Left forelimb (tissue), 1 donor: Measurements from ENCODE around the gene UVSSA.
A peak's percentile ranks its signal among the peaks of the same experiment; 100 is the strongest.

Source experiments
- DNase-seq: peaks from one replicate; pipeline ENCODE4 v3.0.0-alpha.2; 2018; ENCODE audit warnings: low spot score

UVSSA gene

DNA sequence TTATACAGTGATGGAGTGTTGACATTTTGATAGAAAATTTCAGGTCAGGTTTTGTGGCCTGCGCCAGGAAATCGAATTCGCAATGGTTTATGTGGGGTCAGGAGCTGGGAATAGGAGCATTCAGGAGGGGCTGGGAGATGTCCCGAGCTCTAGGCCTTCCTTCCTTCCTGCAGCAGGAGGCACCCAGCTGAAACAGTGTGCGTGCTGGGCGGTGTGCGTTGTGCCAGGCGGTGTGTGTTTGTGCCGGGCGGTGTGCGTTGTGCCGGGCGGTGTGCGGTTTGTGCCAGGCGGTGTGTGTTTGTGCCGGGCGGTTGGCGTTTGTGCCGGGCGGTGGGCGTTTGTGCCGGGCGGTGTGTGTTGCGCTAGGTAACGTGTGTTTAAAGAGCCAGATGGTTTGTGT, 1.7 kb downstream of the UVSSA start:
- no peak for DNase-seq

DNA sequence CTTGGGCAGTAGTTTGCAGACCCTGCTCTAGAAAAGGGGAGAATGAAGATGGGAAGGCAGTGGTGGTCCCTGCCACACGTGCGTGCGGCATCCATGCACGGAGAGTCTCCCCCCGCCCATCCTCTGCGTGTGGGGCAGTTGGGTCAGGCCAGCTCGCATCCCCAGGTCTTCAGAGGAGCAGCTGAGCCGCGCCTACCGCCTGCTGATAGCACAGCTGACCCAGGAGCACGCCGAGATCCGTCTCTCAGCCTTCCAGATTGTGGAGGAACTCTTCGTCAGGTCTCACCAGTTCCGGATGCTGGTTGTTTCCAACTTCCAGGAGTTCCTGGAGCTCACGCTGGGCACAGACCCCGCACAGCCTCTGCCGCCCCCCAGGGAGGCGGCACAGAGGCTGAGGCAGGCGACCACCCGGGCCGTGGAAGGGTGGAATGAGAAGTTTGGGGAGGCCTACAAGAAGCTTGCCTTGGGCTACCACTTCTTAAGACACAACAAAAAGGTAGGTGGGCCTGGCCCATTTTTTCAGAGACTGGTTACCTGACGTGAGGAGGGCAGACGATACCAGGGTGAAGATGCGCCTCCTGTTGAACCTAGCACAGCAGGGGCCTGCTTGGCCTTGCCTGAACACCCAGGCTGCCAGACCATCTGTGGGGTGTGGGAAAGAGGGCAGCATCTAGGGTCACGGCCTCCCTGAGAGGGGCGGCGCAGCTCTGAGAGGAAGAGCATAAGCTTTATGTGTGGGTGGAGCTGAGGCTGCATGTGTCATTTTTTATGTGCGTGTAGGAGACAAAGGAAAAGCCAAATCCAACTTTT, 2.6 kb downstream of the UVSSA start:
- DNase-seq, result no peak

DNA sequence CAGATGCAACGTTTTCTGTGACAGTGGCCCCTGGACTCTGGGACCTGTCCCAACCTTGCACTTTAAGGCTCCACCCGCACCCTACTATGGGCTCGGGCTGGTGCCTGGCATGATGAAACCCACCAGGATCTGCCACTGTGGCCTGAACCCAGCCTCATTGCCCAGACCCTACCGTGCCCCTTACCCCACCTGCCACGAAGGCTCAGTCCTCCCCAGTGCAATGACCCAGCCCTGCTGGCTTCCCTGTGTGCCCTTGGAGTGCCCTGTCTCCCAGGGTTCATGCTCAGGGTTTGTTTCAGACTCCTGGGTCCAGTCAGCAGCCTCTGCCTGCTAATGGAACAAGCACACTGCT, 3.1 kb downstream of the UVSSA start:
- DNase-seq, result no peak

DNA sequence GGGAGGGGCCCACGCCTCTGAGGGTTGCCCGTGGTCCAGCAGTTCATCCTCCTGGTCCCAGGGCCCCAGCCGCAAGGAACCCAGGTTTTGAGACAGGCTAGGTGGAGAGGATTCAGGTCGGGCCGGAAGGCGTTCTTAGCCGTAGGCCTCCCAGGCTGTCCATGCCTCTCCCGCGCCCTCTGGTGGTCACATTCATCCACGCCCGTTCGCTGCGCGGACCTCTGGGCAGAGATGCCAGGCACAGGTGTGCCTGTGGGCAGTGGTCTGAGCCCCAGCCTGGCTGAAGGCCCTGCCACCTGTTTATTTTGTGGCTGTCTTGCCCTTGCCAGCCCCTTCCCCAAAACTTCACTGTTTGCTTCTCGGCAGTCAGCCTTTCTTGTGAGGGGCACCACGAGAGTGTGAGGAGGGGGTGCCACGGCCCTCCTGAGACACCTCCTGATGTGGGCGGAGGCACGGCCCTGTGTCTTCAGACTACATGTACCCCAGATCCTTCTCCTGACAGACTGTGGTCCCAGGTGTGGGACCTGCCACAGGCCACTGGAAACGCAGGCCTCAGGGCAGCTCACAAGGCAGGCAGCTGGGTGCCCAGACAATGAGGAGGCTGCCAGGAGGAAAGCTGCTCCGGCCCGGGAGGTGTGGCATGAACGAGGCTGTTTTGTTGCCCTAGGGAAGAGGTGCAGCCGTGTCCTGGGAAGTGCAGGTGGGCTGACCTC, 5.0 kb downstream of the UVSSA start:
- DNase-seq, result peak; percentile 87

DNA sequence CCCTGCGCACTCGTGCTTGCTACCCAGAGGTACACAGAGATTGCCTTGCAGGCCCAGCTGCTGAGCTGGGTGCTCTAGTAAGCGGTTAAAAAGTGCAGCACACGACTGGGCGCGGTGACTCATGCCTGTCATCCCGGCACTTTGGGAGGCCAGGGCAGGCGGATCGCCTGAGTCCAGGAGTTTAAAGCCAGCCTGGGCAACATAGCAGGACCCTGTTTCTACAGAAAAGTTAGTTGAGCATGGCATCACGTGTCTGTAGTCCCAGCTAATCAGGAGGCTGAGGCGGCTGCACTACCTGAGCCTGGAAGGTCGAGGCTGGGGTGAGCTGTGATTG, 5.5 kb downstream of the UVSSA start:
- DNase-seq, result no peak

DNA sequence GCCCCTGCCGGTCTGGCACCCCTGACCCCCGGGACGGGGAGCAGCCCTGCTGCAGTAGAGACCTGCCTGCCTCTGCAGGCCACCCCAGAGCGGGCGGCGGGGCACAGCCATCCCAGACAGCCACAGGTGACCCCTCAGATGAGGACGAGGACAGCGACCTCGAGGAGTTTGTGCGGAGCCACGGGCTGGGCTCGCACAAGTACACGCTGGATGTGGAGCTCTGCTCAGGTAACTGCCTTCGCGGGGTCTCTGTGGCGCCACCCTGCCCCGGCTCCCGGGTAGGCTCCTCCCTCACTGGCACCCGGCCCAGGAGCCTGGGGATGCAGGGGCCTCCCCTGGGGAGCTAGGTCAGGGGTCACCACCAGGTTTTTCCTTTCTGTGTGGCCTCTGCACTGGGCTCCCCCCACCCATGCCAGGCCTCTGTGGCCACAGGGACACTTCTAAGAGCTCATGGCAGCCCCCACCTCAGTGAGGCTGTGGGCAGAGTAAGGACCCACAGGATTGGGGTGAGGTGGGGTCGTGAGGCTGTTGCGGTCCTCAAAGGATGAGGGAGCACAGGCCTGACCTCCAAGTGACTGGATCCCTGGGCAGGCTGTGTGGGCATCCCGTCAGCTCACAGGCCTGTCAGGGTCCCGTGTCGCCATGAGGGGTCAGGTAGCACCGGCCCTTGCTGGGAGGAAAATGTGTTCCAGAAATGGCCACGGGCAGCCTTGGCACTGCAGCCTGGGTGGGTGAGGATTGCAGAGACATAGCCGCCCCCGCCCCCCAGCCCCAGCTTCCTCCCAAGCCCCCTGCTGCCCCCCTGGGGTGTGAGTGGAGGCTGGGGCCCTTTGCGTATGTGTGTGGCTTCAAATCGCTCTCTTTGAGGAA, 6.4 kb downstream of the UVSSA start:
- no peak for DNase-seq

DNA sequence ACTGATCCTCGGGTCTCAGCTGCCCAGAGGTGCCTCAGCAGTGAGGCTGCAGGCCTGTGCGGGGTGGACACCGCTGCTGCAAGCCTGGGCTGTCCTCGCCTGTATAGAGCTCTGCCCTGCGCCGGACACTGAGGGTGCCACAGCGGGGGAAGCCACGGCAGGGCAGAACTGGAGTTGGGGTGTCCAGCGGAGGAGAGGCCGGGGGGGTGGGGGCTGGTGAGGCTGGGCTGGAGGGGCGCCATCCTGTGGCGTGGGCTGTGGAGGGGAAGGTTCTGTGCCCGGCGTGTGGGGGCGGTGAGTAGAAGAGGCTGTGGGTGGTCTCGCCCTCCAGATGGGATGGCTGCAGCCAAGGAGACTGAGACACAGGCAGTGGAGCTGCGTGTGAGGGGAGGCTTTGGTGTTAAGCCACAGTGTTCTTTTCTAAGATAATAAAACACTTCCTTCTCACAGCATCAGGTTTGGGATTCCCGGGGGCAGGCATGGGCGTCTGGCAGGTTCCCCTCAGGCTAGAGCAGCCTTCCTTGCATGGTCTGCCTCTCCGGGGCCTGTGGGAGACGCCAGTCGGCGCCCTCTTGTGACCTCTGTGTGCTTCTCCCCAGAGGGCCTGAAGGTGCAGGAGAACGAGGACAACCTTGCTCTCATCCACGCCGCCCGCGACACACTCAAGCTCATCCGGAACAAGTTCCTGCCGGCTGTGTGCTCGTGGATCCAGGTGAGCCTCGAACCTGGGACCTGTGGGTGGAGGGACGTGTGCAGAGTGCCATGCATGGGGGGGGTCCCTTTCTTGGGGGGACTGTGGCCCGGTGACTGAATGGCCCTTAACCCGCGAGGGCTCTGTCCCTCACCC, 7.4 kb downstream of the UVSSA start:
- no peak for DNase-seq

DNA sequence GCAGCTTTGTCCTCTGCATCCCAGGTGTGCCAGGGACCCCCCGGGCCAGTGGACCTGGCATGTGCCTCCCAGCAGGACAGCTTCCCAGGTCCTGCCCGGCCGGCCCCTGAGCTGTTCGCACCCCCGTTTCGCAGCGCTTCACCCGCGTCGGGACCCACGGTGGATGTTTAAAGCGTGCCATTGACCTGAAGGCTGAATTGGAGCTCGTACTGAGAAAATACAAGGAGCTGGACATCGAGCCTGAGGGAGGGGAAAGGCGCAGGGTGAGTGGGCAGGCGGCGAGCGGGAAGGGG, 7.9 kb downstream of the UVSSA start:
- DNase-seq, result no peak

DNA sequence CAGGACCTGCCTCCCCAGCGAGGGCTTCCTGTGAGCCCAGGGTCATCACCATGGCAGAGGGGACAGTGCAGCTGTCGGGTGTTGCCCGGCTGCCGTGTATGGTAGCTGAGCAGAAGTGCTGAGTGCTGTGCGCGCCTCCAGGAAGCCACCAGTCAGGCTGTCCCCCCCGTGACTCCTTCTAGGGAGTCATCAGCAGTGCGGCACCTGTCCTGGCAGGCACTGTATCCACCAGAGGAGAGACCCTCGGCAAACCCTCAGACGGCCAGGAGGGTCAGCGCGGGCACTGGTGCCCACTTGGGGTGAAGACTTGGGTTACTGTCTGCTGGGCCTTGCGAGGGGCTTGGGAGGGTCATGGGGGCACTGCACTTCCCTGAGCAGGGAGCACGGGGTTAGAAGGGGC, 8.4 kb downstream of the UVSSA start:
- DNase-seq, result no peak

DNA sequence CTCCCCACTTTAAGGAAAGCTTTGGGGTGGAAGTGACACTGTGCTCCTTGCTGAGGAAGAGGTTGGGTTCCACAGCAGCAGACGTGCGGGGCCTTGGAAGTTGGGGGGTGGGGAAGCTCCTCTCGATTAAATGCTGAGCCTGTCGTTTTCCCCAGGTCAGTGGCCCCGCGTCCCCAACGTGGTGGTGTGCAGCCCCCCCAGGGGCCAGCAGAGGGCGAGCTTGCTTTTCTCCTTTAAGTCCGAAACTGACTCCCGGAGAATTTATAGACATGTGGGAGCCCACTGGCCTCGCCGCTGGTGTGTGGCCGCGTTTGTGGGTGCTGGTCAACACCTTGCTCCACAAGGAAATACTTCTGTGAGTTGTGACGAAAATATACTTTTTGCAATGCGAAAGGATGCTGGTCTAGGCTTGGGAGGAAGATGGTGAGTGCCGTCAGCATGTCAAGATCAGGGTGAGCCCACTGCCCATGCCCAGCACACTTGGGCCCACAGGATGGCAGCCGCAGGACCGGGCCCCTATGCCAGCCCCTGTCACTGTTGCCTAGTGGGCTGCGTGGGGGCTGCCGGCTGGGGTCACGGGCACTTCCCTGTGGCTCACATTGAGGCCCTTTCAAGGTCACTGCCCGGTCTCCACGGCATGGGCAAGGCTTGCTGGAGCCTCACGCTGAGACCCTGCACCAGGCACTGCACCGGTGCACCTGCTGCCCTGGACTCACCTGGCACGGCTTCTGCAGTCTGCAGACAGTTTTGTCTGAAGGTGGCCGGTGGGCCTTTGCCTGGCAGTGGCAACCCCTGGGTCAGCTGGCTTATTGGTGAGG, 9.4 kb downstream of the UVSSA start:
- no peak for DNase-seq

DNA sequence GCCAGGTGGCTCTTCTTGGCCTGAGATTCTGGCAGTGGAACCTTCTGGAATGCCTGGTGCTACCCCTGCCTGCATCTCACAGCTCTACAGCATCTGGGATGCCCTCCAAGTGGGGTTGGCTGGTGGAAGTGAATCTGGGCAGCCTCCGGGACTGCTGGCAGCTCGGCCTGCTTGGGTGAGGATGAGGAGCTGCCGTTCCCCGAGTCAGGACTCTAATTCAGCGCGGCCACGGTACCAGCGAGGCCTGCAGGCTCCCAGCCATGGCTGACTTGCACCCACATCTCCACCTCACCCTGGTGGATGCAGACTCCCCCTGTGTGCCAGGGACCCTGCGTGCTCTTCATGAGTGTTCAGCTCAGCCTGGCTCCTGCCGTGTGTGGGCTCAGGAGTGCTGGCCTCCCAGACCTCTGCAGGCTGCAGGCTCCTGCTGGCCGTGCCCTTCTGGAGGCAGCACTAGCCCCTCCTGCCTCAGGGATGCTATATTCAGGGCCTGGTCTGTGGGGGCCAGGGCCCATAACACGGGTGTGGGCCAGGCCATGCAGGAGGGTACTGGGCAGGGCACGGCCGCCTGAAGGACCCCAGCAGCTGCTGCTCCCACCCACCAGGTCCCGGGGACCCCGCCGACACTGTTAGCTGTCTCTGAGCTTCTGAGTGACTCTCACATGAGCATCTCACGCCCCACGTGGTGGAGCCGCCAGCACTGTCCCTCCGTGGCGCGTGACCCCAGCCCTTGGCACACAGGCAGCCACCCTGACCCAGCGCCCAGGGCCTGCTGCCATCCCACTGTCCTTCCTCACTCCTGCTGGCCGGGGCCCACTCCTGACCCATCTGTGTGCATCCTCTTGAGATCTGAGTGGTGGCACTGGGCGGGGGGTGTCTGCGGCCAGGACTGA, 10.6 kb downstream of the UVSSA start:
- no peak for DNase-seq

DNA sequence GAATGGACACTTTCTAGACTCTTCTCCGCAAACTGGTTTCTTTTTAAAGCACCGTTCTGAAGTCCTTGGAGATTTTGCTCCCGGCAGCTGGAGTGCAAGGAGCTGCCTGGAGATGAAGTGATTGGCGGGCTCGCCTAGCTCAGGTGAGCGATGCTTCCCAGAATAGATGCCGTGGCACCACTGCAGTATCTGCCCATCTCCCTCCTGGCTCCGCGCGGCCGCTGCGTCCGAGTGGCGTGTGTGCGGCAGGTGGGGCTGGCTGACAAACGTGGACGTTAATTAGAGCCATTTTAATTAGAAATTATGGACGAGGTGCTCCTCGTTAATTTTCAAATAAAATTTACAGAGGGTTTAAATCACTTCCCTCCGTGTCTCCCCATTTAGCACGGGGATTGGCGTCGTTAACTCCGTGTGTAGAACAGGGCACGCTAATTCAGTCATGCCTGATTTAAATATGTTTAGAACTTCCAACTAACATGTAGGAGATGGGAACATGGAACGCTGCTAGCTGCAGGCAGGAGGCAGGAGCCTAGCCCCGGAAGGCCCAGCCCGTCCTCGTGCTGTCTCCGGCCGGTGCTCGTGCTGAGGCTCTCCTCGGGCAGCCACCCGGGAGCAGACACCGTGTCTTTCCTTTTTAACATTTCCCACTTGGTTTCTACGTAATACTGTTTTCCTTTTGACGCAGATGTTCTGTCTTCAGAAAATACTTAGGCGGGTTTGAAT, 11.6 kb downstream of the UVSSA start:
- DNase-seq, result no peak

DNA sequence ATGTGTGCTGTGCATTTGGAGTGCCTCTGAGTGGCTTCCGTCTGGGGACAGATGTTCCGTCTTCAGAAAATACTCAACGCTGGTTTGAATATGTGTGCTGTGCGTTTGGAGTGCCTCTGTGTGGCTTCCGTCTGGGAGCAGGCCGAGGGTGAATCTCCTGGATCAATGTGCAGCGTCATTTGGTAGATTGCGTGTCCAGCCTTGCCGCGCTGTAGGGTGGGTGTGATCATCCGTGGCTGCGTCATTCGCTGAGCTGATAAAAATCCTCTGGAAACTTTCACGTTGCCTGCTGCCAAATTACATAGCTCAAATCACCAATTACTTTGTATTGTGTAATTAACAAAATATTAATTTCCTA, 12.1 kb downstream of the UVSSA start:
- no peak for DNase-seq

DNA sequence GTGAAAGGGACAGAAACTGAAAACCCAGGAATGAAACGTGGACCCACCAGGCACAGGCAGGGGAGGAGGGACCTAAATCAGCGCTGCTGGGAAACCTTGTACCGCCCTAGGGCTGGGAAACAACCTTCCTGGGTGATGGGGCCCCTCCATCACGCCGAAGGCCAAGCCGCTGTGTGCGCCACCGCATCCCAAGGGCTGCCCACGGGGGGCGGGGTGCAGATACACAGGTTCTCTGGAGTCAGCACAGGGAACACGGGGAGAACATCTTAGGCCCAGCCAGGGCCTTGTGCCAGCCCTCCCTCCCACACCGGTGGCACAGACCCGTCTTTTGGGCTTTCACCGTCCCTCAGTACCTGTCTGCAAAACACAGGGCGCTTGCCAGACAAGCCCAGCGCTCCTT, 13.0 kb downstream of the UVSSA start:
- no peak for DNase-seq

DNA sequence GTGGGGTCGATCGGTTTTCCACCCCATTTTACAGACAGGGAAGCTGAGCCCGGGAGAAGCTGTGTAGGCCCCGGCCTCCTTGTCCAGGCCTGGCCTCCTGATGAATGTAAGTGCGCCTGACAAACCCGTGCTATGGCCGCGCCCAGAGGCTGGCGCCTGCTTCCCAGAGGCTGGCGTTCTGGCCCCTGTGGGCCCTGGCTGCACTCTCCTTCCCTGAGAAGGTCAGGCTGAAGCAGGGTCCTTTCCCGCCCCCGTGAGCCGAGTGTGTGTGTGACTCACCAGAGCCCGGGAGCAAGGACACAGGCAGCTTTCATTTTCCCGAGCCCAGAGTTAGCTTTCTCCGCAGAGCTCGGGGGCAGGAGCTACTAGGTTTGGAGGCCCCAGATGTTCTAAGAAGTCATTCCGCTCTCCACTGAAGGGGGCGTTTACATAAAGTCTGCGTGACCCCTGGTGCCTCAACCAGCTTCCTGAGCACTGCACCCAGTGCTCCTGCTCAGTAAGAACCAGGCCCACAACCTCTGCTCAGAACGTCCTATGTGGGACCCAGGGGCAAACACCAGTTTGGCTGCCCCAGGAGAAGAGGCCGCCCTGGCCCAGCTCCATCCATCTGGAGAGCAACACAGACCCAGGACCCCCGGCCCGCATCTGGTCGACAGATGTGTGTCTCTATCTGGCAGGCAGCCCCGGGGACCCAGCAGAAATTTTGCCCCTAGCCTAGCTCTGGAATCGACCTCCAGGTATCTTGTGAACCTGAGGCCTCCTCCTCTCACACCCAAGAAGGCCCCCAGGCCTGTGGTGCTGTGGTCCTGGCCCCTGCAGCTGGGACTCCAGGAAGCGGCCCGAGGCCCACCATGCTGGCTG, 13.6 kb downstream of the UVSSA start:
- no peak for DNase-seq

DNA sequence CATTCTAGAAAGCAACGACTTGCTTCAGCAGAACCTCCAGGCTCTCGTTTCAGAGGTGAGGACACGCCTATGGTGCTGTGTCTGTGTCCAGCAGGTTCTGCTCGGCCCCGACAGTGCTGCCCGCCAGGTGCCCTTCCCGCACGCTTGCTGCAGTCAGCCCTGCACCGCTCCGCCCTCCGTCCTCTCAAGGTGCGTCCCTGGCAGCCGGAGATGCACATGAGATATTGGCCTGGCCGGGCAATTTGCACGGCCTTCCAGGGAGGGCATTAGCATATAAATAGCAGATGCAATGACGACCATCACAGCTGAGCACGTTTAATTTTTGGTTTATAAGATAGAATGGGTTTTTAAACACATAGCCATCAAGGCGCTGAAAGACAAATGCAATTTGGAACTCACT, 14.4 kb downstream of the UVSSA start:
- no peak for DNase-seq

DNA sequence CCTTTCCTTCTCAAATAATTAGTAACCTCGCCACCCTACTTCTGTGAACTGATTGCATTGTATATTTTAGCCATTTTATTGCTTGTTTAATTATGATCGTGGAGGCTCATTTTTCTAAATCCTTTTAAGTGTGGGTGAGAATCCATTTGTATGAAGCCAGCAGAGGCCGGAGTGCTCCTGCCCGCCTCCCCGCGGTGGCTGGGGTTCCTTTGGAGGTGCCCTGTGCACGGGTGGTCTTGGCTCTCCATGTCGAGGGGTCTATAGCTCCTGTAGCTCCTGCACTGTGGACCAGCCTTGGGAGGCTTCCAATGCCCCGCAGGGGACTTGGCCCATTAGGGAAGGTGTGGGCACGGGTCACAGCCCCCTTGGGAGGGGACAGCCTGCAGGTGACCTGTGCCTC, 15.0 kb downstream of the UVSSA start:
- no peak for DNase-seq

DNA sequence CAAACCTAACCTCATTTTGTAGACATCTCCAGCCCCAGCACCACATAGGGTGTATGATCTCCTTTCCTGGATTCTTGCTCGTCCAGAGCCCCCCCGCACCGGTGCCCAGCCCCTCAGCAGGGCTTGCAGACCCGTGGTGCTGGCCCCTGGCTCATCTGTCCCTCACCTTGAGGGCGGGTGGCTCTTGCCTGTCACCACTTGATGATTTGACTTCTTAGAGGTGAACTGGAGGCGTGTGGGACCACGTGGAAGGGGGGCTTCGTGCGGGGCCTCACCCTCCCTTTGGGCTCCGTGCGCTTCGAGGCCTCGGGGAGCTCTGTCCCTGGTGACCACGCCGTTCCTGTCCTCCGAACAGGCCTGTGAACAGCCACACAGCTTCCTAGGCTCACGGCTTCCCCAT, 15.5 kb downstream of the UVSSA start:
- no peak for DNase-seq

DNA sequence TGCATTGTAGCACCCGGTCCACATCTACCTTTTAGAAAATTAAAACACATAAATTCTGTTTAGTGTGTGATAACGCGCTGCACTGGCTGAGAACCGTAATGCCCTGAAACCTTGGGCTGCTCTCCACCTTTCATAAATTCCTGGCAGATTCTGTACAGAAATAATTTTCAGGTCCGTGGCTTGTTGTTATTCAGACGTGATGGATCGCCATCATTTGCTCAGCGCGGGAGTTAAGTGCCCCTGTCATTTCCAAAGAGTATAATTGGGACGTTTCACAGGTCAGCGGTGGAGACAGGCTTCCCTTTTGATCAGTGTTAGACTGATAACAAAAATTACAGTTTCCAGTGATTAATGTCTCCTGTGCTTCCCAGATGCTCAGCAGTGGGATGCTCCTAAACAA, 16.5 kb downstream of the UVSSA start:
- no peak for DNase-seq
